GM13976 (cell line): Measurements from ENCODE around the gene LRRTM4.

Experiments used
- DNase-seq: peaks from one replicate; pipeline ENCODE4 v3.0.0; 2012; ENCODE audit warnings: low spot score
- CTCF ChIP-seq: IDR thresholded peaks from 2 replicates; pipeline ENCODE4 v1.5.1; 2012; ENCODE audit warnings: borderline replicate concordance, mild to moderate bottlenecking; ENCODE audit not compliant: insufficient read depth; ENCODE audit errors: extremely low read depth, missing control alignments, control extremely low read depth
- in situ Hi-C: fragments of 300-500 bp; cut with MboI; formaldehyde crosslinking; loops from one replicate; pipeline ENCODE4 v1.12.0; 2022; ENCODE audit warnings: low sequenced_read_pairs, mixed read lengths, inconsistent platforms; ENCODE audit not compliant: unreplicated experiment

Gene LRRTM4

GRCh38 chr2:77538031-77538430 lies 15.9 kb upstream of the LRRTM4 start:
- in situ Hi-C loops, result no loop called here
- DNase-seq, result no peak
- TF ChIP-seq CTCF, result no peak

- TF ChIP-seq CTCF, result no peak
- in situ Hi-C loops, result no loop called here
- no peak for DNase-seq
Observed at GRCh38 chr2:77522888-77523287, 712 bp upstream of the LRRTM4 start.

GRCh38 chr2:77521548-77521891 lies 656 bp downstream of the LRRTM4 start:
- DNase-seq, result no peak
- in situ Hi-C loops, result no loop called here
- no peak for TF ChIP-seq CTCF

GRCh38 chr2:77520641-77521547 lies 1.3 kb downstream of the LRRTM4 start:
- TF ChIP-seq CTCF, result no peak
- in situ Hi-C loops, result no loop called here
- no peak for DNase-seq

GRCh38 chr2:77519888-77520506 lies 2.2 kb downstream of the LRRTM4 start:
- TF ChIP-seq CTCF, result no peak
- in situ Hi-C loops, result no loop called here
- no peak for DNase-seq

- DNase-seq, result no peak
- TF ChIP-seq CTCF, result no peak
- in situ Hi-C loops, result no loop called here
Observed at GRCh38 chr2:77519164-77519887, 2.9 kb downstream of the LRRTM4 start.
